Smooth muscle cell (in vitro differentiated cells): ENCODE results near the gene ASPG. TPM values are rescaled to one million over a fixed set of nuclear protein-coding genes. Genes with fewer than 3 reads are reported as not detected.

Source experiments
- DNase-seq: peaks from one replicate; lab custom pipeline; 2025; ENCODE audit not compliant: unreplicated experiment; lab: John Stamatoyannopoulos, UW
- H2AFZ ChIP-seq: fragments of 200-600 bp; sonication (generic); 2 replicates; pipeline ENCODE4 v1.6.0; 2016; ENCODE audit warnings: antibody characterized with exemption, low read depth, mild to moderate bottlenecking
- H3F3A ChIP-seq: fragments of 200-600 bp; sonication (generic); 2 replicates; pipeline ENCODE4 v1.6.0; 2017; ENCODE audit warnings: antibody characterized with exemption, low read depth
- H3K27ac ChIP-seq: fragments of 200-600 bp; sonication (generic); 2 replicates; pipeline ENCODE4 v1.5.1; 2016; ENCODE audit warnings: low read depth, mild to moderate bottlenecking
- H3K27me3 ChIP-seq: fragments of 200-600 bp; sonication (generic); 2 replicates; pipeline ENCODE4 v1.6.1; 2016; ENCODE audit warnings: low read depth, mild to moderate bottlenecking
- H3K36me3 ChIP-seq: fragments of 200-600 bp; sonication (generic); 2 replicates; pipeline ENCODE4 v1.5.1; 2016; ENCODE audit warnings: low read depth
- H3K4me1 ChIP-seq: fragments of 200-600 bp; sonication (generic); 2 replicates; pipeline ENCODE4 v1.5.1; 2016; ENCODE audit warnings: low read depth
- H3K4me2 ChIP-seq: fragments of 200-600 bp; sonication (generic); 2 replicates; pipeline ENCODE4 v1.6.0; 2016; ENCODE audit warnings: mild to moderate bottlenecking
- H3K4me3 ChIP-seq: fragments of 200-600 bp; sonication (generic); 2 replicates; pipeline ENCODE4 v1.5.1; 2016; ENCODE audit warnings: mild to moderate bottlenecking
- H3K79me2 ChIP-seq: fragments of 200-600 bp; sonication (generic); 2 replicates; pipeline ENCODE4 v1.6.0; 2016; ENCODE audit warnings: low read depth, mild to moderate bottlenecking
- H3K9ac ChIP-seq: fragments of 200-600 bp; sonication (generic); 2 replicates; pipeline ENCODE4 v1.6.0; 2016; ENCODE audit warnings: low read depth
- H3K9me3 ChIP-seq: fragments of 200-600 bp; sonication (generic); replicated peaks from 2 replicates; pipeline ENCODE4 v1.5.1; 2016; ENCODE audit warnings: low read depth
- H4K20me1 ChIP-seq: fragments of 200-600 bp; sonication (generic); 2 replicates; pipeline ENCODE4 v1.6.0; 2016; ENCODE audit warnings: low read depth
- CTCF ChIP-seq: fragments of 200-600 bp; sonication (generic); IDR thresholded peaks from 2 replicates; pipeline ENCODE4 v1.5.1; 2017; ENCODE audit warnings: borderline replicate concordance, mild to moderate bottlenecking, antibody characterized with exemption; ENCODE audit not compliant: insufficient read depth, poor library complexity, severe bottlenecking
- WGBS: methylation state at CpG from one replicate; pipeline ENCODE4 v1.1.7; 2016; ENCODE audit warnings: low lambda C conversion rate; 5-methylcytosine and 5-hydroxymethylcytosine counted together
- polyA plus RNA-seq: library from polyadenylated mRNA; unstranded; fragments of >200 nt; fragmentation: Nextera tagmentation; extraction: Ambion mirVana; gene quantifications from 2 replicates; pipeline ENCODE4 v1.2.1, GENCODE V29; 2016
- total RNA-seq: library from RNA; depleted of rRNA; stranded (reverse); fragments of >200 nt; gene quantifications from 2 replicates; pipeline ENCODE4 v1.2.3, GENCODE V29; 2014

The ASPG gene
- total and polyA plus RNA-seq, 2 experiments from 2014 or later, result 0.18 to 1.2 TPM

- H3K36me3 ChIP-seq, result no peaks in the 10 kb centered on the region
- no peak for DNase-seq
- no peaks in the 10 kb centered on the region for H4K20me1 ChIP-seq
- no peak overlapping the region for H3K4me2 ChIP-seq
- no peak overlapping the region for H2AFZ ChIP-seq
- H3K9ac ChIP-seq, result no peak overlapping the region
- TF ChIP-seq CTCF, result no peak
- no peaks in the 10 kb centered on the region for H3K27me3 ChIP-seq
- no peaks in the 10 kb centered on the region for H3K79me2 ChIP-seq
- no peaks in the 10 kb centered on the region for H3F3A ChIP-seq
- H3K9me3 ChIP-seq, result no peaks in the 10 kb centered on the region
- H3K4me1 ChIP-seq, result no peaks in the 10 kb centered on the region
- no peak overlapping the region for H3K27ac ChIP-seq
- H3K4me3 ChIP-seq, result no peak overlapping the region
- WGBS, result 82% methylated on average over 22 of the region's 25 CpGs
Observed at GRCh38 chr14:104096751-104097700, 11.5 kb downstream of the ASPG start.

- H3F3A ChIP-seq, result no peaks in the 10 kb centered on the region
- WGBS, result 93% methylated on average over 25 of the region's 25 CpGs
- no peak for TF ChIP-seq CTCF
- no peaks in the 10 kb centered on the region for H3K36me3 ChIP-seq
- no peaks in the 10 kb centered on the region for H3K4me1 ChIP-seq
- no peaks in the 10 kb centered on the region for H4K20me1 ChIP-seq
- H3K79me2 ChIP-seq, result no peaks in the 10 kb centered on the region
- H2AFZ ChIP-seq, result no peak overlapping the region
- no peak overlapping the region for H3K4me3 ChIP-seq
- DNase-seq, result no peak
- no peaks in the 10 kb centered on the region for H3K27me3 ChIP-seq
- no peak overlapping the region for H3K9ac ChIP-seq
- no peak overlapping the region for H3K4me2 ChIP-seq
- H3K27ac ChIP-seq, result no peak overlapping the region
- H3K9me3 ChIP-seq, result no peaks in the 10 kb centered on the region
Observed at GRCh38 chr14:104098272-104099095, 13.0 kb downstream of the ASPG start.

- WGBS, result 85% methylated on average over 25 of the region's 26 CpGs
- Histone ChIP-seq H3F3A (no peaks in the 10 kb centered on the region), H3K79me2 (no peaks in the 10 kb centered on the region), H3K9ac (no peak overlapping the region), H3K4me1 (no peaks in the 10 kb centered on the region), H3K4me2 (no peak overlapping the region), H3K4me3 (no peak overlapping the region), H4K20me1 (no peaks in the 10 kb centered on the region), H3K27me3 (no peaks in the 10 kb centered on the region), H3K27ac (no peak overlapping the region), H3K9me3 (no peaks in the 10 kb centered on the region), H3K36me3 (no peaks in the 10 kb centered on the region), H2AFZ (no peak overlapping the region)
- no peak for TF ChIP-seq CTCF
- no peak for DNase-seq
Observed at GRCh38 chr14:104099096-104100041, 13.9 kb downstream of the ASPG start.
